ENCODE data around the gene KLK14.

Gene KLK14

DNA sequence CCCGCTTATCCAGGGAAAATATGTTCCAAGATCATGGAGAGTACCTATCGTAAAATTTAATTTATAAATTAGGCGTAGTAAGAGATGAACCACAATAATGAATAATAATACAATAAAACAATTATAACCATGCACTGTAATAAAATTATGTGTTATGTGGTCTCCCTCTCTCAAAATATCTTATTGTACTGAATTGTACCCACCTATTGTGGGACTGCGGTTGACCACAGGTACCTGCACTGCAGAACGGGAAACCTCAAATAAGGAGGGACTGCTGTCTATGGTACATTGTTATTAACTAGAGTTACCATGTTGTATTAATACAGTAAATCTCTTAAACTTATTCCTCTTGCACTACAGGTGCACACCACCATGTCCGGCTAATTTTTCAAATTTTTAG is 42.5 kb downstream of the KLK14 start:
- DNase-seq (ENCODE audit: low read depth), result no peak

DNA sequence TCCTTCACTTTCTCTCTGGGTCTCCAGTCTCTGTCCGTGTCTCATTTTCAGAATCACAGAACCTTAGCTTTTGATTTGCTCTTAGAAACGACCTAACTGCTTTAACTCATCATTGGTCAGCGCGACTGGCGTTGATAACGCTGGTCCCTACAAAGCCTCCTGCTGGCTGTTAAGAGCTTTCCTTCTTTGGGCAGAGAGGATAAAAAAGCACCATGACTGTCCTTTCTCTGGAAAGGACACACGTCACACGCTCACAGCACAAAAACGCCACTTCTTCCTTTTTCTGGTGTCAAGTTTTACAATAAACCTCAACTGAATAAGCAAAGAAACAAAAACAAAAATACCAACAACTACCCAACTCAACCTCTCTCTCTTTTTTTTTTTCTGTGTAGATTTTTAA is 46.2 kb downstream of the KLK14 start:
- no peak for DNase-seq (ENCODE audit: low read depth)

DNA sequence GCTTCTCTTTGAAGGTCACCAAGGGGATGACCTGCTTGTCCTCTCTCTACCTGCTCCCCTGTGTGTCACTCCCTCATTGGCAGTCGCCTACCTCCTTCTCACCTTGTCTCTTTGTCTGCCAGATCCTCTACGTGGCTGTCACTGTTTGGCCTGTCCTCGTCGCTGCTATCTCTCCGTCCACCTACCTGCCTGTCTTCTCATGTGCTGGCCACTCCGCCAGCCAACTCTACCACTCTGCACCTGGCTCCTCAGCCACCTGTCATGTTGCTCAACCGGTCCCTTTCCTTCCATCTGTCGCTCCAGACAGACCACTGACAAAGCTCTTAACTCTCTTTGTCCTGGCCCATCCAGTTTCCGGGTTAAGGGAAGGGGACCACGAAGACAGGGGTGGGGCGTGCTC is 48.0 kb downstream of the KLK14 start, which contains the start of gene KLK12:
Gene KLK12, minus strand, starts transcription at position 299 of the 400 bp plus-strand sequence. CDS start 381 bp downstream, outside the sequence.
- DNase-seq (ENCODE audit: low read depth), result no peak

DNA sequence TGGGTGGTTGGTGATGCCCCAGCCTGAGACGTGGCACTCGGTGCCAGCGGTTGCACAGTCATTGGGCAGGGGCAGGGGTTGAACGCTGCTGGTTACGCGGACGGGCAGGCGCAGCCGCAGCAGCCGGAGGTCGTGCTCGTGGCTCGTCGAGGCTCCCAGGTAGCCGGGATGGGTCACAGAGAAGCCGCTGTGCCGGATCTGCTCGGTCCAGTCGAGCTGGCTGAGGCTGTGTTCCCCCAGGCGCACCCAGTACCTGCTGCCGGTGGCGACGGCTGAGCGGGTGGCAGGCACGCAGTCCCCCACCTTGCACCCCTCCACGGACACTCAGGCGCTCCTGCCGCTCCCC is 50.8 kb downstream of the KLK14 start:
- DNase-seq (ENCODE audit: low read depth), result no peak

DNA sequence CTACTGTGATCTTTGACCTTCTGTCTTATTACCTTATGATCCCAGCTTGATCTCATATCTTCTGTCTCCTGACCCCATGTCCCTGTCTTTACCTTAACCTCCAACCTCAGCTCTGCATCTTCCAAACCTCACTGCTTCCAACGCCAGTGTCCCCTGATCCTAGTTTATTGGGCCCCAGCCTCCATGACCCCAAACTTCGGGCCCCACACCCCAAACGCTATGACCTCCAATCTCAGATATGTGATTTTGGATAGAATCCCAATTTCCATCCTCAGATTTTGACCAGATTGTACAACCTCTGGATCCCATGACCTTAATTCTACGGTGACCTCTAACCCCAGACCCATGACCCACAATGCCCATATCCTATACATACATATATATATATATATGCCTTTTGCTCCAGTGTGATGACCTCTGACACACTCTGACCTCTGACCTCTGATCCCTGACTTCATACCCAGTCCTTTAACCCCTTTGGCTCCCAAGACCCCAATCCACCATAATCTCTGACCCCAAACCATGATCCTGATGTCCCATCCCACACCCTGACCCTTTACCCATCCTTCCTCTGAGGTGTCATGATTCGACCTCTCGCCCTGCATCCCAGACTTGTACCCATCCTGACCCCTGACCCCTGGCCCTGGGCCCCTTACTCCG is 51.3 kb downstream of the KLK14 start:
- DNase-seq (ENCODE audit: low read depth), result no peak

DNA sequence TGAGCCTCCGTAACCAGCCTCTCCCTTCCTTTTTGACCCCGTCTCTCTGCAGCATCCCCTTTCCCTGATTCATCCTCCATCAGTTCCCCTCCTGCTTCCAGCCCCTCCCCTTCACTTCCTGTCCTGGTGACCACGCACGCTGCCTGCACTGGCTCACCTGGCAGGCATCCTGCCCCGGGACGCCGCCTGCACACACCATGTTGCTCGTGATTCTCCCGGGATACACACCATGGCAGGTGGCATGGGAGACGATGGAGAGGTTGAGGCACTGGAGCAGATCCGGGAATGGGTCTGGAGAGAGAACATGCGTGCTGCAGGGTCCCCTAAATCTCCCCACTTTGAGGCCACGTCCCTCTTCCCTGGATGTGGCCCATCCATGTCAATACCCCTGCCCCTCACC is 52.1 kb downstream of the KLK14 start:
- no peak for DNase-seq (ENCODE audit: low read depth)

DNA sequence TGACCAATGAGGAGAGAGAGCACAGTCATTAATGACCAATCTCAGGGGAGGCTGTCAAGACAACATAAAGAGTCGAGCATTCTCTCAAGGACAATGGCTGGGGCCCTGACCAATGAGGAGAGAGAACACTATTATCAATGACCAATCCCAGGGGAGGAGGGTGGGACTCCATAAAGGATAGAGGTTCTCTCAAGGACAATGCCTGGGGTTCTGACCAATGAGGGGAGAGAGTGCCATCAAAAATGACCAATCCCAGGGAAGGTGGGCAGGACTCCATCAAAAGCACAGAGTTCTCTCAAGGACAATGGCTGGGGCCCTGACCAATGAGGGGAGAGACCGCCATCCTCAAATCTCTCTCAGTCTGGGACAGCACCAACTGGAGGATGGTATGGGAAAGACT is 53.0 kb downstream of the KLK14 start:
- DNase-seq (ENCODE audit: low read depth), result no peak
